Caco-2 (cell line): ENCODE results near the gene PLSCR3. TPM values are rescaled to one million over a fixed set of nuclear protein-coding genes. Genes with fewer than 3 reads are reported as not detected.

Source experiments
- BruUV-seq: library from RNA; stranded (reverse); fragments of 400-500 nt; replicated peaks from 2 replicates; lab custom pipeline; 2021; lab: Mats Ljungman, UMichigan
- CTCF ChIA-PET: fragments of 300-600 bp; sonication (Branson Sonifier 250); formaldehyde crosslinking; loops from one replicate; lab custom pipeline; 2022; ENCODE audit warnings: antibody characterized with exemption; lab: Charles Lee
- POLR2A ChIA-PET: fragments of 300-600 bp; sonication (Branson Sonifier 250); formaldehyde crosslinking; loops from one replicate; lab custom pipeline; 2022; ENCODE audit warnings: antibody characterized with exemption; lab: Charles Lee
- DNase-seq, 2 experiments: peaks; one replicate each; pipeline versions ENCODE4 v3.0.0 to v3.0.0-alpha.2; 2020 to 2022
- H3K27me3 ChIP-seq: replicated peaks from 2 replicates; pipeline ENCODE4 v1.6.0; 2011; ENCODE audit warnings: low read length; ENCODE audit not compliant: control insufficient read depth, insufficient read depth
- H3K36me3 ChIP-seq: 2 replicates; pipeline ENCODE4 v1.5.1; 2011; ENCODE audit warnings: low read length; ENCODE audit not compliant: control insufficient read depth, insufficient read depth
- H3K4me1 ChIP-seq: fragments of 250-450 bp; sonication (Bioruptor Pico); 2 replicates; pipeline ENCODE4 v1.5.1; 2020; ENCODE audit warnings: mild to moderate bottlenecking
- H3K4me3 ChIP-seq: 2 replicates; pipeline ENCODE4 v1.5.1; 2011; ENCODE audit warnings: low read depth, mild to moderate bottlenecking, control low read depth, low read length
- H3K9me3 ChIP-seq: fragments of 250-450 bp; sonication (Bioruptor Pico); 2 replicates; pipeline ENCODE4 v1.5.1; 2020; ENCODE audit warnings: mild to moderate bottlenecking, moderate library complexity
- H3K27ac Mint-ChIP-seq: one replicate; pipeline ENCODE4 v1.8.0; 2022; ENCODE audit warnings: mixed read lengths; ENCODE audit not compliant: unreplicated experiment
- H3K27me3 Mint-ChIP-seq: one replicate; pipeline ENCODE4 v1.8.0; 2022; ENCODE audit warnings: mixed read lengths; ENCODE audit not compliant: insufficient read depth, unreplicated experiment
- H3K36me3 Mint-ChIP-seq: one replicate; pipeline ENCODE4 v1.8.0; 2022; ENCODE audit warnings: mild to moderate bottlenecking, mixed read lengths; ENCODE audit not compliant: insufficient read depth, unreplicated experiment
- H3K4me1 Mint-ChIP-seq: one replicate; pipeline ENCODE4 v1.8.0; 2022; ENCODE audit warnings: low read depth, mixed read lengths; ENCODE audit not compliant: unreplicated experiment
- H3K4me3 Mint-ChIP-seq: one replicate; pipeline ENCODE4 v1.8.0; 2022; ENCODE audit warnings: mild to moderate bottlenecking, moderate library complexity, mixed read lengths; ENCODE audit not compliant: unreplicated experiment
- H3K9me3 Mint-ChIP-seq: one replicate; pipeline ENCODE4 v1.8.0; 2022; ENCODE audit warnings: mixed read lengths; ENCODE audit not compliant: unreplicated experiment
- intact Hi-C: fragments of 100-400 bp; cut with micrococcal nuclease; formaldehyde crosslinking; loops from one replicate; pipeline ENCODE4 v1.10.0; 2022; ENCODE audit not compliant: unreplicated experiment
- total RNA-seq: library from RNA; stranded (reverse); gene quantifications from 2 replicates; pipeline ENCODE4 v1.2.3, GENCODE V29; 2022
- TF ChIP-seq, protein P1 (sequence below), 2 experiments: fragments of 200-600 bp in 1 of 2; IDR thresholded peaks; 1 replicate in 1 of 2; 2 replicates in 1 of 2; pipeline versions ENCODE4 v1.5.1 to v1.8.0; 2011 to 2022; ENCODE audit warnings: antibody characterized with exemption in 1 of 2, control low read depth in 1 of 2, inconsistent platforms in 1 of 2, low read depth in 1 of 2, low read length in 1 of 2, mild to moderate bottlenecking in 1 of 2, moderate library complexity in 1 of 2; ENCODE audit not compliant: insufficient read depth in 1 of 2, severe bottlenecking in 1 of 2, unreplicated experiment in 1 of 2

The PLSCR3 gene
- total RNA-seq, 1 experiment from 2014 or later: 14.5 TPM

GRCh38 chr17:7363311-7363710 lies 31.0 kb downstream of the PLSCR3 start:
- TF ChIP-seq, protein P1, sequence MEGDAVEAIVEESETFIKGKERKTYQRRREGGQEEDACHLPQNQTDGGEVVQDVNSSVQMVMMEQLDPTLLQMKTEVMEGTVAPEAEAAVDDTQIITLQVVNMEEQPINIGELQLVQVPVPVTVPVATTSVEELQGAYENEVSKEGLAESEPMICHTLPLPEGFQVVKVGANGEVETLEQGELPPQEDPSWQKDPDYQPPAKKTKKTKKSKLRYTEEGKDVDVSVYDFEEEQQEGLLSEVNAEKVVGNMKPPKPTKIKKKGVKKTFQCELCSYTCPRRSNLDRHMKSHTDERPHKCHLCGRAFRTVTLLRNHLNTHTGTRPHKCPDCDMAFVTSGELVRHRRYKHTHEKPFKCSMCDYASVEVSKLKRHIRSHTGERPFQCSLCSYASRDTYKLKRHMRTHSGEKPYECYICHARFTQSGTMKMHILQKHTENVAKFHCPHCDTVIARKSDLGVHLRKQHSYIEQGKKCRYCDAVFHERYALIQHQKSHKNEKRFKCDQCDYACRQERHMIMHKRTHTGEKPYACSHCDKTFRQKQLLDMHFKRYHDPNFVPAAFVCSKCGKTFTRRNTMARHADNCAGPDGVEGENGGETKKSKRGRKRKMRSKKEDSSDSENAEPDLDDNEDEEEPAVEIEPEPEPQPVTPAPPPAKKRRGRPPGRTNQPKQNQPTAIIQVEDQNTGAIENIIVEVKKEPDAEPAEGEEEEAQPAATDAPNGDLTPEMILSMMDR (IDR thresholded peaks at IDR 0.05; ENCODE audit: insufficient read depth in 1 of 2, low read depth in 1 of 2, low read length in 1 of 2, severe bottlenecking in 1 of 2, unreplicated experiment in 1 of 2): no peak
- no TSS peak for BruUV-seq
- no peak overlapping the region for H3K4me3 ChIP-seq
- CTCF ChIA-PET: no interaction called here
- Mint-ChIP-seq H3K4me3 (no peak overlapping the region), H3K36me3 (no peaks in the 10 kb centered on the region), H3K4me1 (no peaks in the 10 kb centered on the region), H3K27ac (no peak overlapping the region), H3K27me3 (no peaks in the 10 kb centered on the region), H3K9me3 (no peaks in the 10 kb centered on the region)
- no peaks in the 10 kb centered on the region for H3K9me3 ChIP-seq
- no peaks in the 10 kb centered on the region for H3K36me3 ChIP-seq
- H3K4me1 ChIP-seq: no peaks in the 10 kb centered on the region
- no peak for DNase-seq
- no peaks in the 10 kb centered on the region for H3K27me3 ChIP-seq
- POLR2A ChIA-PET: no interaction called here
- intact Hi-C loops: no loop called here

DNA sequence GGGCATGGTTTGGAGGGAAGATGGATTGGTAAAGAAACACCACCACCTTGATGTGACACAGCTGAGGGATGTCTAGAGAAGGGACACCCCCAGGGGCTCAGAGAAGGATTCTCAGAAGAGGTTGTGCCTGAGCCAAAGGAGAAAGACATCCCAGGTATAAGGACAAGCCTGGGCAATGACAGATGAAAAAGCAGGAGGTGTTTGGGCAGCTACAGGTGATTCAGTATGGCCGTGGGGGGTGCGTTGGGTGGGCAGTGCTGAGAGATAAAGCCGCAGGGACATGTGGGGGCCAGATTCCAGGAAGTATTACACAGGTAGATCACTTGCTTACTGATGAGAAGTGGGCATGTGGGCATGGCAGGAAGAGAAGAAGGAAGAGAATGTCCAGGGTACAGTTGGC lies 32.4 kb downstream of the PLSCR3 start:
- no peak for DNase-seq
- no peaks in the 10 kb centered on the region for H3K27me3 ChIP-seq
- ChIA-PET POLR2A (no interaction called here), CTCF (no interaction called here)
- Mint-ChIP-seq H3K4me1 (no peaks in the 10 kb centered on the region), H3K27ac (no peak overlapping the region), H3K9me3 (no peaks in the 10 kb centered on the region), H3K36me3 (no peaks in the 10 kb centered on the region), H3K4me3 (no peak overlapping the region), H3K27me3 (no peaks in the 10 kb centered on the region)
- no peaks in the 10 kb centered on the region for H3K4me1 ChIP-seq
- no peaks in the 10 kb centered on the region for H3K36me3 ChIP-seq
- H3K4me3 ChIP-seq: no peak overlapping the region
- H3K9me3 ChIP-seq: no peaks in the 10 kb centered on the region
- TF ChIP-seq, protein P1 (IDR thresholded peaks at IDR 0.05; ENCODE audit: insufficient read depth in 1 of 2, low read depth in 1 of 2, low read length in 1 of 2, severe bottlenecking in 1 of 2, unreplicated experiment in 1 of 2): no peak
- intact Hi-C loops: no loop called here
- no TSS peak for BruUV-seq

GRCh38 chr17:7357381-7357780 lies 36.9 kb downstream of the PLSCR3 start:
- DNase-seq: no peak
- Histone ChIP-seq H3K4me3 (no peak overlapping the region), H3K9me3 (no peaks in the 10 kb centered on the region), H3K36me3 (no peaks in the 10 kb centered on the region), H3K27me3 (no peaks in the 10 kb centered on the region), H3K4me1 (no peaks in the 10 kb centered on the region)
- Mint-ChIP-seq H3K27ac (no peak overlapping the region), H3K4me1 (peaks cover 11% of the 10 kb centered on the region), H3K27me3 (no peaks in the 10 kb centered on the region), H3K36me3 (no peaks in the 10 kb centered on the region), H3K4me3 (no peak overlapping the region), H3K9me3 (no peaks in the 10 kb centered on the region)
- POLR2A ChIA-PET: no interaction called here
- CTCF ChIA-PET: no interaction called here
- intact Hi-C loops: loop anchor here (2.0 to 5.0 kb wide), 2 partner anchors 80 to 203 kb away; partner anchors contain the start of genes FGF11, SENP3 and TMEM102
- TF ChIP-seq, protein P1 (IDR thresholded peaks at IDR 0.05; ENCODE audit: insufficient read depth in 1 of 2, low read depth in 1 of 2, low read length in 1 of 2, severe bottlenecking in 1 of 2, unreplicated experiment in 1 of 2): no peak
- BruUV-seq: no TSS peak
